Peyer's patch (tissue), 4 donors: Measurements from ENCODE around the gene ZNF792.

Experiments
- POLR2A ChIP-seq, 2 donors: fragments of 450-650 bp; IDR thresholded peaks; one replicate each; pipeline ENCODE4 v1.5.1; 2017; ENCODE audit warnings: antibody characterized with exemption in 2 of 2, mild to moderate bottlenecking in 2 of 2, moderate library complexity in 2 of 2
- TF ChIP-seq, protein P1 (sequence below), 6 experiments: fragments of 450-650 bp in 4 of 6; fragments of 200-600 bp in 2 of 6; sonication (generic) in 1 of 6; IDR thresholded peaks; one replicate each; pipeline ENCODE4 v1.5.1; 2017 to 2019; ENCODE audit warnings: antibody characterized with exemption in 6 of 6, mild to moderate bottlenecking in 3 of 6, moderate library complexity in 1 of 6

DNA sequence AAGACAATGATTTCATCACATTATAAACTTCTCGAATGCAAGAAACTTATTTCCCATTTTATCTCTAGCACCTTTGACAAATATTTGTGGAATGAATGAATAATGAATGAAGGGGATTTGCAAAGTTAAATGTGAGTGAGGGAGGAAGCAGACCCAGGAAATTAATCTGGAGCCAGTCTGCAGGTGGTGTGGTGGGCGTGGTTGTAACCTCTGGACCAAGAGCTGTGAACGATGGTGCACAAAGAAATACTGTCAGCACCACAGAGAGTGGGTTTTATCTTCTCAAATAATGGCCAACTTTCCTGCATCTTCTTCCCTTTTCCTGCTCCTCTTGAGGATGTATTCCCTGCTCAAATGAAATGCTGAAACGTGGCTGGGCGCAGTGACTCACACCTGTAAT lies 11.0 kb upstream of the ZNF792 start:
- TF ChIP-seq, protein P1, sequence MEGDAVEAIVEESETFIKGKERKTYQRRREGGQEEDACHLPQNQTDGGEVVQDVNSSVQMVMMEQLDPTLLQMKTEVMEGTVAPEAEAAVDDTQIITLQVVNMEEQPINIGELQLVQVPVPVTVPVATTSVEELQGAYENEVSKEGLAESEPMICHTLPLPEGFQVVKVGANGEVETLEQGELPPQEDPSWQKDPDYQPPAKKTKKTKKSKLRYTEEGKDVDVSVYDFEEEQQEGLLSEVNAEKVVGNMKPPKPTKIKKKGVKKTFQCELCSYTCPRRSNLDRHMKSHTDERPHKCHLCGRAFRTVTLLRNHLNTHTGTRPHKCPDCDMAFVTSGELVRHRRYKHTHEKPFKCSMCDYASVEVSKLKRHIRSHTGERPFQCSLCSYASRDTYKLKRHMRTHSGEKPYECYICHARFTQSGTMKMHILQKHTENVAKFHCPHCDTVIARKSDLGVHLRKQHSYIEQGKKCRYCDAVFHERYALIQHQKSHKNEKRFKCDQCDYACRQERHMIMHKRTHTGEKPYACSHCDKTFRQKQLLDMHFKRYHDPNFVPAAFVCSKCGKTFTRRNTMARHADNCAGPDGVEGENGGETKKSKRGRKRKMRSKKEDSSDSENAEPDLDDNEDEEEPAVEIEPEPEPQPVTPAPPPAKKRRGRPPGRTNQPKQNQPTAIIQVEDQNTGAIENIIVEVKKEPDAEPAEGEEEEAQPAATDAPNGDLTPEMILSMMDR (IDR thresholded peaks at IDR 0.05), result no peak
- no peak for TF ChIP-seq POLR2A (IDR thresholded peaks at IDR 0.05)
